ENCODE measurements around the gene PODNL1. TPM values are rescaled to one million over a fixed set of nuclear protein-coding genes. Genes with fewer than 3 reads are reported as not detected.
"Not testable (repeated sequence)": the region's sequence is repeated elsewhere in the genome, so short reads cannot be mapped to it uniquely, and the experiment has no call there.

The PODNL1 gene
- total and polyA plus RNA-seq, 3 experiments from 2014 or later = 0.24 TPM; not detected in 2

DNA sequence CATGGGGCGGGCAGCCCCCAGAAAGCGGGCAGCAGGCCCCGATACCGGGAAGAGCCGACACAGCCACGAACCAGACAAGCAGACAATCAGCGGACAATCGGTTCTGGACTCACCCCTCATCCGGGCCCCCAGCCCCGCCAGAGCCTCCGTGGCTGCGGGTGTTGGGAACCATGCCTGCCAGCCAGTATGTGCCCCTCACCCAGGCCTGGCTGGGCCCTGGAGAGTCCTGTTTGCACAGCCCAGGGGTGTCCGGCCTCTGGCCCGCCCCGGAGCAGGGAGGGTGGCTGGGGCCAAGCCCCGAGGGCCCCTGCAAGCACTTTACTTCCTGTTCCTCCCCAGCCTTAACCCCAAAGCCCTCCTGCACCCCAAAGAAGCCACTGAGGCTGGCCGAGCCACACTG is 7.8 kb downstream of the PODNL1 start:
- no peaks in the 10 kb centered on the region for H3K9me3 ChIP-seq (ENCODE audit: low read length)
- Mint-ChIP-seq H3K27ac (no peak overlapping the region), H3K27me3 (peaks cover 0 to 16% of the 10 kb centered on the region in 2 donors), H3K4me3 (no peak overlapping the region), H3K9me3 (no peaks in the 10 kb centered on the region), H3K36me3 (peaks cover 3 to 24% (median 4%) of the 10 kb centered on the region in 3 donors), H3K4me1 (peaks cover 0 to 4% (median 2%) of the 10 kb centered on the region in 3 donors)
- H3K27ac ChIP-seq (ENCODE audit: low read depth, low read length) = no peak overlapping the region
- DNase-seq = no peak
- H3K4me3 ChIP-seq (ENCODE audit: low read length) = no peak overlapping the region
- no peaks in the 10 kb centered on the region for H3K27me3 ChIP-seq (ENCODE audit: insufficient read depth, low read length, poor library complexity, severe bottlenecking)
- CTCF ChIA-PET = no interaction called here
- POLR2A ChIA-PET = no interaction called here
- no peaks in the 10 kb centered on the region for H3K36me3 ChIP-seq (ENCODE audit: insufficient read depth, low read length)
- H3K4me1 ChIP-seq (ENCODE audit: insufficient read depth, low read length) = no peaks in the 10 kb centered on the region

GRCh38 chr19:13929956-13930355 is 8.3 kb downstream of the PODNL1 start:
- DNase-seq = no peak
- Mint-ChIP-seq H3K27me3 (peaks cover 0 to 15% of the 10 kb centered on the region in 2 donors), H3K9me3 (no peaks in the 10 kb centered on the region), H3K27ac (no peak overlapping the region), H3K4me1 (peaks cover 0 to 4% (median 2%) of the 10 kb centered on the region in 3 donors), H3K36me3 (peaks cover 3 to 27% (median 4%) of the 10 kb centered on the region in 3 donors), H3K4me3 (no peak overlapping the region)
- Histone ChIP-seq H3K27me3 (ENCODE audit: insufficient read depth, low read length, poor library complexity, severe bottlenecking) (no peaks in the 10 kb centered on the region), H3K27ac (ENCODE audit: low read depth, low read length) (no peak overlapping the region), H3K4me1 (ENCODE audit: insufficient read depth, low read length) (no peaks in the 10 kb centered on the region), H3K4me3 (ENCODE audit: low read length) (no peak overlapping the region), H3K9me3 (ENCODE audit: low read length) (no peaks in the 10 kb centered on the region), H3K36me3 (ENCODE audit: insufficient read depth, low read length) (no peaks in the 10 kb centered on the region)
- ChIA-PET POLR2A (no interaction called here), CTCF (no interaction called here)

GRCh38 chr19:13929340-13929739 is 8.9 kb downstream of the PODNL1 start:
- Mint-ChIP-seq H3K27ac (no peak overlapping the region), H3K4me1 (peaks cover 0 to 4% (median 2%) of the 10 kb centered on the region in 3 donors), H3K36me3 (peaks cover 4 to 31% (median 5%) of the 10 kb centered on the region in 3 donors), H3K9me3 (no peaks in the 10 kb centered on the region), H3K27me3 (peaks cover 0 to 9% of the 10 kb centered on the region in 2 donors), H3K4me3 (no peak overlapping the region)
- CTCF ChIA-PET = no interaction called here
- Histone ChIP-seq H3K9me3 (ENCODE audit: low read length) (no peaks in the 10 kb centered on the region), H3K27me3 (ENCODE audit: insufficient read depth, low read length, poor library complexity, severe bottlenecking) (no peaks in the 10 kb centered on the region), H3K27ac (ENCODE audit: low read depth, low read length) (no peak overlapping the region), H3K4me3 (ENCODE audit: low read length) (no peak overlapping the region), H3K4me1 (ENCODE audit: insufficient read depth, low read length) (no peaks in the 10 kb centered on the region), H3K36me3 (ENCODE audit: insufficient read depth, low read length) (no peaks in the 10 kb centered on the region)
- no peak for DNase-seq
- POLR2A ChIA-PET = no interaction called here

DNA sequence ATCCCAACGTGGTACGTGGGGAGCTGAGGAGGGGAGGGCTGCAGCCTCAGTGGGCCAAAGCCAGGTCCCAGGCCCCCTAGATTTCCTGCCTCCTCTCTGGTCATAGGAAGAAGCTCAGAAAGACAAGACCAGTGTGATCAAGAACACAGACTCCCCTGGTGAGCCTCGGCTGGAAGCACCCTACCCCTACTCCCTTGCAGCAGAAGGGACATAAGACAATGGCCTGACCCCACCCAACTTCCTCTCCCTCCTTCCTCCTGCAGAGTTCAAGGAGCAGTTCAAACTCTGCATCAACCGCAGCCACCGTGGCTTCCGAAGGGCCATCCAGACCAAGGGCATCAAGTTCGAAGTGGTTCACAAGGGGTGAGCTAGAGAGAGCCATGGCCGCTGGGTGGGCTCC is 11.5 kb downstream of the PODNL1 start:
- no peak for DNase-seq
- POLR2A ChIA-PET = interaction anchor here (0.5 to 1.4 kb wide), 2 partner anchors 105 to 311 kb away, joined by 4 to 8 read pairs; partner anchors contain the start of gene IL27RA

GRCh38 chr19:13926010-13926409 is 12.2 kb downstream of the PODNL1 start:
- Mint-ChIP-seq H3K4me3 (no peak overlapping the region), H3K9me3 (no peaks in the 10 kb centered on the region), H3K4me1 (peaks cover 0 to 3% (median 3%) of the 10 kb centered on the region in 3 donors), H3K36me3 (peaks cover 15 to 58% (median 18%) of the 10 kb centered on the region in 3 donors), H3K27me3 (no peaks in the 10 kb centered on the region), H3K27ac (no peak overlapping the region)
- H3K4me3 ChIP-seq (ENCODE audit: low read length) = no peak overlapping the region
- H3K27me3 ChIP-seq (ENCODE audit: insufficient read depth, low read length, poor library complexity, severe bottlenecking) = no peaks in the 10 kb centered on the region
- no peaks in the 10 kb centered on the region for H3K4me1 ChIP-seq (ENCODE audit: insufficient read depth, low read length)
- no peak for DNase-seq
- no peak overlapping the region for H3K27ac ChIP-seq (ENCODE audit: low read depth, low read length)
- peaks cover 3% of the 10 kb centered on the region for H3K36me3 ChIP-seq (ENCODE audit: insufficient read depth, low read length)
- H3K9me3 ChIP-seq (ENCODE audit: low read length) = peaks cover 1% of the 10 kb centered on the region
- ChIA-PET CTCF (no interaction called here), POLR2A (interaction anchor here (1.4 kb wide), 1 partner anchor 106 kb away, joined by 4 read pairs; the partner anchor contains the start of gene IL27RA)

More for the DNA sequence above, 11.5 kb downstream of the PODNL1 start:
- H3K9me3 Mint-ChIP-seq = no peaks in the 10 kb centered on the region
- Histone ChIP-seq H3K27me3 (ENCODE audit: insufficient read depth, low read length, poor library complexity, severe bottlenecking) (no peaks in the 10 kb centered on the region), H3K9me3 (ENCODE audit: low read length) (no peaks in the 10 kb centered on the region), H3K4me1 (ENCODE audit: insufficient read depth, low read length) (no peaks in the 10 kb centered on the region), H3K36me3 (ENCODE audit: insufficient read depth, low read length) (no peaks in the 10 kb centered on the region), H3K27ac (ENCODE audit: low read depth, low read length) (no peak overlapping the region), H3K4me3 (ENCODE audit: low read length) (no peak overlapping the region)
- H3K36me3 Mint-ChIP-seq = peaks cover 11 to 51% (median 13%) of the 10 kb centered on the region in 3 donors
- H3K27me3 Mint-ChIP-seq = no peaks in the 10 kb centered on the region
- CTCF ChIA-PET = no interaction called here
- no peak overlapping the region for H3K4me3 Mint-ChIP-seq
- H3K27ac Mint-ChIP-seq = peak overlapping the region in 1 of 8 donors; percentile 83
- H3K4me1 Mint-ChIP-seq = no peaks in the 10 kb centered on the region

DNA sequence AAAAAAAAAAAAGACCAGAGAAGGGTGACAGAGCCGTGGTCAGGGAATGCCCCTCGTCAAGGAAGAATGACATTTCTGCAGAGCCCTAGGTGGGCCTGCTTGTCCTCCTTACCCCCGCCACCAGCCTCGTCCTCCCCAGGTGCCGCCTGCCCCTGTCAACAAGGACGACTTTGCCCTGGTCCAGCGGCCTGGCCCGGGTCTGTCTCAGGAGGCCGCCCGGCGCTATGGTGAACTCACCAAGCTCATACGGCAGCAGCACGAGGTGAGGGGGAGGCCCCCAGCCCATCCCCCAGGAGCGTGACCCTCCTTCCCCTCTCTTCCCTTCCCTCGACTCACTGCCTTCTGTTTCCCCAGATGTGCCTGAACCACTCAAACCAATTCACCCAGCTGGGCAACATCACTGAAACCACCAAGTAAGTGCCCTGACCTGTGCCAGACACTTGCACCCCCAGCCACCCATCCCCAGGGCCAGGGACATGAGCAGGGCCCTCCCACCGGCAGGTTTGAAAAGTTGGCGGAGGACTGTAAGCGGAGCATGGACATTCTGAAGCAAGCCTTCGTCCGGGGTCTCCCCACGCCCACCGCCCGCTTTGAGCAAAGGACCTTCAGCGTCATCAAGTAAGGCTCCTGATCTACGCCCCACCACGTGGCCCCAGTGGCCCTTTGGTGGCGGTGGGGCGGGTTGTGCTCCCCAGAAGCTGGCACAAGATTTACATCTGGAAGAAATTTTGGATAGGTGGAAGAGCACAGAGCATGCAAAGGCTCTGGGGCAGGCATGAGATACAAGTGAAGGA is 14.8 kb downstream of the PODNL1 start:
- H3K27ac ChIP-seq (ENCODE audit: low read depth, low read length) = no peak overlapping the region
- H3K27ac Mint-ChIP-seq = peak overlapping the region in 2 of 8 donors; percentile 78 to 90
- H3K9me3 ChIP-seq (ENCODE audit: low read length) = peaks cover 5% of the 10 kb centered on the region
- H3K36me3 ChIP-seq (ENCODE audit: insufficient read depth, low read length) = peaks cover 8% of the 10 kb centered on the region
- ChIA-PET POLR2A (no interaction called here), CTCF (no interaction called here)
- no peaks in the 10 kb centered on the region for H3K27me3 Mint-ChIP-seq
- H3K4me1 Mint-ChIP-seq = peaks cover 0 to 4% (median 3%) of the 10 kb centered on the region in 3 donors
- no peak overlapping the region for H3K4me3 Mint-ChIP-seq
- no peak overlapping the region for H3K4me3 ChIP-seq (ENCODE audit: low read length)
- H3K36me3 Mint-ChIP-seq = peaks cover 16 to 65% (median 19%) of the 10 kb centered on the region in 3 donors
- no peaks in the 10 kb centered on the region for H3K27me3 ChIP-seq (ENCODE audit: insufficient read depth, low read length, poor library complexity, severe bottlenecking)
- DNase-seq = no peak
- no peaks in the 10 kb centered on the region for H3K9me3 Mint-ChIP-seq
- H3K4me1 ChIP-seq (ENCODE audit: insufficient read depth, low read length) = no peaks in the 10 kb centered on the region

DNA sequence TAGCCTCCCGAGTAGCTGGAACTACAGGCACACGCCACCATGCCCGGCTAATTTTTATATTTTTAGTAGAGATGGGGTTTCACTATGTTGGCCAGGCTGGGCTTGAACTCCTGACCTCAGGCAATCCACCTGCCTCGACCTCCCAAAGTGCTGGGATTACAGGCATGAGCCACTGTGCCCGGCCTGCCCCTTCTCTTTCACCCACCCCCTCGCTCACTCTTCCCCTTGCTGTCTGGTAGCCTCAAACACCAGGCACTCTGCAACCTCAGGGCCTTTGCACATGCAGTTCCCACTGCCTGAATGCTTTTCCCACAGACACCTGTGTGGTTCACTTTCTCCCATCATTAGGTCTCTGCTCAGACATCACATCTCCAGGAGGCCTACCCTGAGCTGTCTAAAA is 16.1 kb downstream of the PODNL1 start:
- H3K27ac ChIP-seq (ENCODE audit: low read depth, low read length); H3K9me3 Mint-ChIP-seq; H3K4me1 ChIP-seq (ENCODE audit: insufficient read depth, low read length); DNase-seq; H3K4me3 ChIP-seq (ENCODE audit: low read length); H3K4me3 Mint-ChIP-seq; H3K9me3 ChIP-seq (ENCODE audit: low read length); H3K27me3 Mint-ChIP-seq; H3K27me3 ChIP-seq (ENCODE audit: insufficient read depth, low read length, poor library complexity, severe bottlenecking); H3K36me3 ChIP-seq (ENCODE audit: insufficient read depth, low read length); H3K4me1 Mint-ChIP-seq; POLR2A ChIA-PET; CTCF ChIA-PET: not testable (repeated sequence)
- Mint-ChIP-seq H3K27ac (peak overlapping the region in 2 of 8 donors; percentile 15 to 17), H3K36me3 (peaks cover 14 to 65% (median 16%) of the 10 kb centered on the region in 3 donors)

DNA sequence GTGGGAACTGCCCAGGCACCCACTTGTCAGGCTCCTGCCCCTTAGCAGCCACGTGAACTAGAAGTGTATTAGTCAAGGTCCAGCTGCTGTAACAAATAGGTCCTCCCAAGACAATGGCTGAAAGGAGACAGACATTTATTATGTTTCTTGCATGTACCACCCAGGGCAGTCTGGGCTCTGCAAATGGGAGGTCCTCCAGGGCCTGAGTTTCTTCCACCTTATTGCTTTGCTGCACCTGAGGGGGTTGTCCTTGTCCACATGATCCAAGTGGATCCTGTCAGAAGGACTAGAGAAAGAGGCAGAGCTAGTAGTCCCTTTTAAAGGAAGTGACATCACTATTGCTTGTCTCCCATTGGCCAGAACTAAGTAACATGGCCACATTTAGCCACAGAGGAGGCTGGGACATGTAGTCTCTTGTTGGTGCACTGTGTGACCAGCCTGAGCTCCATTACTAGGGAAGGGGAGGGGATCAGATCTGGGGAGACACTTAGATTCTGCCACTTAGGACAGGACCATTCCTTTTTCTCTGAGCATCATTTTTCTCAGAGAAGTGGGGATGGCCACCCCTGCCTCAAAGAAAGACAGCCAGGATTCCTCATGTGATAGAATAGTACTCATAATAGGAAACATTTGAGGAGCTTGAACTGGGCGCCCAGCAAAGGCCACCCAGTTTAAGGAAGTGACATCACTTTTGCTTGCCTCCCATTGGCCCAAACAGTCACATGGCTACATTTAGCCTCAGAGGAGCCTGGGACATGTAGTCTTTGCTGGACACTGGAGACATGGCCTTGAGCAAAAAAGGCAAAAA is 17.1 kb downstream of the PODNL1 start:
- H3K4me1 ChIP-seq (ENCODE audit: insufficient read depth, low read length) = no peaks in the 10 kb centered on the region

More for the DNA sequence above, 17.1 kb downstream of the PODNL1 start:
- peaks cover 5% of the 10 kb centered on the region for H3K9me3 ChIP-seq (ENCODE audit: low read length)
- Mint-ChIP-seq H3K4me3 (peak overlapping the region in 1 of 7 donors; percentile 27), H3K36me3 (peaks cover 14 to 64% (median 16%) of the 10 kb centered on the region in 3 donors), H3K4me1 (peaks cover 0 to 4% (median 3%) of the 10 kb centered on the region in 3 donors), H3K9me3 (no peaks in the 10 kb centered on the region), H3K27me3 (no peaks in the 10 kb centered on the region), H3K27ac (peak overlapping the region in 7 of 8 donors; percentile 15 to 83 (median 73))
- peaks cover 8% of the 10 kb centered on the region for H3K36me3 ChIP-seq (ENCODE audit: insufficient read depth, low read length)
- no peak for DNase-seq
- H3K4me3 ChIP-seq (ENCODE audit: low read length) = no peak overlapping the region
- no peaks in the 10 kb centered on the region for H3K27me3 ChIP-seq (ENCODE audit: insufficient read depth, low read length, poor library complexity, severe bottlenecking)
- ChIA-PET CTCF (no interaction called here), POLR2A (interaction anchor here (0.6 kb wide), 1 partner anchor 113 kb away, joined by 7 read pairs; no protein-coding TSS in a partner anchor)
- H3K27ac ChIP-seq (ENCODE audit: low read depth, low read length) = no peak overlapping the region

Data from CD8-positive, alpha-beta memory T cell (primary cell).